ENCODE results near the gene KDM8. TPM values are rescaled to one million over a fixed set of nuclear protein-coding genes. Genes with fewer than 3 reads are reported as not detected.

The KDM8 gene
- total and polyA plus RNA-seq, 7 donors: 2.2 to 7.8 (median 3.5) TPM

DNA sequence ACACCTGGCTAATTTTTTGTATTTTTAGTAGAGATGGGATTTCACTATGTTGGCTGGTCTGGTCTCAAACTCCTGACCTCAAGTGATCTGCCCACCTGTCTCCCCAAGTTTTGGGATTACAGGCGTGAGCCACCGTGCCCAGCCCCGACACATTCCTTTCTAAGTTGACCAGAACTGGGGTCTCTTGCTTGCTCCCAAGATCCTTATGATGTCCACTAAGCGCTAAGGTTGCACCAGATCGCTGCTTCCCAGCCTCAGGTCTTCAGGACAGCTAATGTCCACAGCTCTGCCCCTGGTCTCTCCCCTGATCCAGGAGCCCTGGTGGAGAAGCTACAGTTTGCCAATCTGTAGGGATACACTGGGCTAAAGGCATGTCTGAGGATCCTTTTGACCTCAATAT, 35.7 kb downstream of the KDM8 start:
- Histone ChIP-seq H3K4me3 (no peak overlapping the region), H3K4me1 (peaks cover 29% of the 10 kb centered on the region), H3K27me3 (ENCODE audit: insufficient read depth in 3 of 3, low read length in 2 of 3) (no peaks in the 10 kb centered on the region), H3K27ac (no peak overlapping the region), H3K36me3 (ENCODE audit: insufficient read depth in 1 of 2, low read depth in 1 of 2) (no peaks in the 10 kb centered on the region), H3K9me3 (no peaks in the 10 kb centered on the region)
- no peak for TF ChIP-seq CTCF (IDR thresholded peaks at IDR 0.05)
- 98 to 99% (median 98%) methylated on average over 5 of the region's 5 CpGs for WGBS, 3 donors
- no peak for ATAC-seq
- intact Hi-C loops (cut with DNase I): loop anchor here in 1 of 2 donors (10.0 kb wide), 1 partner anchor 216 kb away; no protein-coding TSS in a partner anchor
- no peak for DNase-seq

- intact Hi-C loops (cut with DNase I): loop anchor here in 1 of 2 donors (10.0 kb wide), 1 partner anchor 215 kb away; no protein-coding TSS in a partner anchor
- no peaks in the 10 kb centered on the region for H3K27me3 ChIP-seq (ENCODE audit: insufficient read depth in 3 of 3, low read length in 2 of 3)
- 86 to 90% (median 87%) methylated on average over 9 of the region's 9 CpGs for WGBS, 3 donors
- no peak for ATAC-seq
- no peaks in the 10 kb centered on the region for H3K36me3 ChIP-seq (ENCODE audit: insufficient read depth in 1 of 2, low read depth in 1 of 2)
- DNase-seq: no peak
- peaks cover 31% of the 10 kb centered on the region for H3K4me1 ChIP-seq
- no peak for TF ChIP-seq CTCF (IDR thresholded peaks at IDR 0.05)
- H3K9me3 ChIP-seq: no peaks in the 10 kb centered on the region
- peak overlapping the region; percentile 32 for H3K27ac ChIP-seq
- H3K4me3 ChIP-seq: no peak overlapping the region
These were observed 36.8 kb downstream of the KDM8 start for GRCh38 chr16:27239906-27240655.

DNA sequence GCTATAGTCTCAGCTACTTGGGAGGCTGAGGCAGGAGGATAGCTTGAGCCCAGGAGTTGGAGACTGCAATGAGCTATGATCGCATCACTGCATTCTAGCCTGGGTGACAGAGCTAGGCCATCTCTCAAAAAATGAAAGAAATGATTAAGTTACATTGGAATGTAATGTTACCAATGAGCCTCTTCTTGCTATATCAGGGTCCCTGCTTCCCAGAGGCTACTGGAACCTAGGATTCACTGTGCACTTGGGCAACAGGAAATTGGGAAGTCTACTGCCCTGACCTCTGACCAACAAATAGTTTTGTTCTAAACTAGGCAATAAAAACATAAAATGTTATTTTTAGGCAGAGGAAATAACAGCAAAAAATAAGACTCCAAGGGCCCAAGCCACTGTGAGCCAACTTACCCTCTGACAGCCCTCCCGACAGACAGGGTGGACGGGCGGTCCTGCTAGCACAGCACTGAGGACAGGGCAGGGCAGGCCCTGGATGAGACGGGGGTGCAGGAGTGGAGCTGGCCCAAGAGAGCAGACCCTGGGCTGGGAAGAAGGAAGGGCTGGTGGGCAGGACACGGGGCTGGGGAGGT, 37.7 kb downstream of the KDM8 start:
- H3K36me3 ChIP-seq (ENCODE audit: insufficient read depth in 1 of 2, low read depth in 1 of 2): no peaks in the 10 kb centered on the region
- no peak overlapping the region for H3K4me3 ChIP-seq
- DNase-seq (no peak), ATAC-seq (no peak)
- peaks cover 33% of the 10 kb centered on the region for H3K4me1 ChIP-seq
- intact Hi-C loops (cut with DNase I): no loop called here
- peak overlapping the region; percentile 50 for H3K27ac ChIP-seq
- no peak for TF ChIP-seq CTCF (IDR thresholded peaks at IDR 0.05)
- 75 to 86% (median 76%) methylated on average over 5 to 6 of the region's 6 CpGs for WGBS, 3 donors
- H3K27me3 ChIP-seq (ENCODE audit: insufficient read depth in 3 of 3, low read length in 2 of 3): no peaks in the 10 kb centered on the region
- no peaks in the 10 kb centered on the region for H3K9me3 ChIP-seq

GRCh38 chr16:27241658-27242057, 38.3 kb downstream of the KDM8 start:
- no peaks in the 10 kb centered on the region for H3K27me3 ChIP-seq (ENCODE audit: insufficient read depth in 3 of 3, low read length in 2 of 3)
- no peak for ATAC-seq
- peak overlapping the region; percentile 50 for H3K27ac ChIP-seq

More at GRCh38 chr16:27241658-27242057, 38.3 kb downstream of the KDM8 start:
- 70 to 80% (median 74%) methylated on average over 13 of the region's 13 CpGs for WGBS, 3 donors
- TF ChIP-seq CTCF (IDR thresholded peaks at IDR 0.05): no peak
- Histone ChIP-seq H3K36me3 (ENCODE audit: insufficient read depth in 1 of 2, low read depth in 1 of 2) (no peaks in the 10 kb centered on the region), H3K4me1 (peaks cover 37% of the 10 kb centered on the region), H3K4me3 (no peak overlapping the region), H3K9me3 (no peaks in the 10 kb centered on the region)
- intact Hi-C loops (cut with DNase I): no loop called here
- DNase-seq: no peak

Data from psoas muscle (tissue), 8 donors.